HG02759 (cell line): Measurements from ENCODE around the gene HCN3.

Source experiments
- ATAC-seq: cut with Tn5 transposase; IDR thresholded peaks from one replicate; pipeline ENCODE4 v1.9.1; 2021; ENCODE audit warnings: mild to moderate bottlenecking, moderate library complexity; ENCODE audit not compliant: unreplicated experiment

Gene HCN3

DNA sequence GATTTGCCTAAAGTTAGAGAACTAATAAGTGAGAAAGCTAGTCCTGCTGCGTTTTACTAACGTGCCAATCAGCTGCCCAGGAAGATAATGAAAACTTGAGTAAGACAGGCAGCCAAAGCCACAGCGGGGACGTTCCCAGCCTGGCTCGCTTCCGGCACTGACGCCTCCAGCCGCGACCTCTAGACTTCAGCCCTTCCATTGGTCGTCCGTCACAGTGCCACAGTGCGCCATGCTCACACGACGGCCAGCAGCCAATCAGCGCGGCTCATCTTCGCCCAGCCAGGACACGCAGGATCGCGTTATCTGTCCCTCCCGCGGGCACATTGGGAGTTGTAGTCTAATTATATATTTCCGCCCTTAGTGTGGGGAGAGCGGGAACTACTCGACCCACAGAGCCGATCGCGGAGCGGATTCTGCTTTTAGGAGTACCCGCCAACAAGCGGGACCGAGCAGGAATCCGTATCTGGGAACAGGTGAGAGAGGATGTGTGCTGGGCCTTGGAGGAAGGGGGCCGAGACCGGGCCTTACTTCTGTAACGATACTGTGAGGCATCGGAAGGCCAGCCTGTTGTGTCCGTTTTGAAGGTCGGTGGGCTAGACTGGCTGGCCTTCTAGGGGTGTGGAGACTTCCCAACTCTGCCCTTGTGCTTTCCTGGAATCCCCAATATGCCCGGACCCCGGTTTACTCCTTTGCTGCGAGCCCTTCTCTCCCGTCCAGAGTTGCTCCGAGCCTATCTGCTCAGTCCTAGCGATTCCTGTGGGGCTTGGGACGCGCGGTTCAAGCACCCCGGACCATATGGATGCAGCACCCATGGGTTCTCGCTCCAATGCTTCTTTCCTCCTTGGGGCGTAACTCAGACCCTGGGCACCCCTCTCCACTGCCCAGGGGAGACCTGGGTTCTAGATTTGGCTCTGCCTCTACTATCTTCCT is 31.5 kb downstream of the HCN3 start, which contains the start of gene FDPS:
Gene FDPS, plus strand, starts transcription at position 374 of the 930 bp plus-strand sequence. CDS start 924 bp downstream, outside the sequence.
- peak; percentile 96 for ATAC-seq

DNA sequence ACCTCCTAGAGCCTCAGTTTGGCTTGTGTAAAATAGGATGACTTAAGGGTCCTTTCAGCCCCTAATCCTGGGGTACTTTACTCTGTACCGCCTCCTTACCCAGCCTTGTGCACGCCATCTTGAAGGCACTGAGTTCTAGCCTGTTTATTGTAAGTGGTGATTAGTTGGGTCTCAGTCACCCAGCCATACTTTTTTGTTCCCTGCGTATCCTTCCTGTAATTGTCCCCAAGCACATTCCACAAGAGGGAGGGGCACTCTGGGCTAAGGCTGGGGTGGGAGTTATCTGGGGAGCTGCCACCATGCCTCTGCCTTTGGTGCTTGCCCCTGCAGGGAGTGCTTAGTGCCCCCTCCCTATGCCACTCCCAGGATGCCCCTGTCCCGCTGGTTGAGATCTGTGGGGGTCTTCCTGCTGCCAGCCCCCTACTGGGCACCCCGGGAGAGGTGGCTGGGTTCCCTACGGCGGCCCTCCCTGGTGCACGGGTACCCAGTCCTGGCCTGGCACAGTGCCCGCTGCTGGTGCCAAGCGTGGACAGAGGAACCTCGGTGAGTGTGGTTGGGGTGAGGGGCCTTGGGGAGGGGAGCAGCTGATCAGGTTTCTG is 32.3 kb downstream of the HCN3 start:
- ATAC-seq: no peak

DNA sequence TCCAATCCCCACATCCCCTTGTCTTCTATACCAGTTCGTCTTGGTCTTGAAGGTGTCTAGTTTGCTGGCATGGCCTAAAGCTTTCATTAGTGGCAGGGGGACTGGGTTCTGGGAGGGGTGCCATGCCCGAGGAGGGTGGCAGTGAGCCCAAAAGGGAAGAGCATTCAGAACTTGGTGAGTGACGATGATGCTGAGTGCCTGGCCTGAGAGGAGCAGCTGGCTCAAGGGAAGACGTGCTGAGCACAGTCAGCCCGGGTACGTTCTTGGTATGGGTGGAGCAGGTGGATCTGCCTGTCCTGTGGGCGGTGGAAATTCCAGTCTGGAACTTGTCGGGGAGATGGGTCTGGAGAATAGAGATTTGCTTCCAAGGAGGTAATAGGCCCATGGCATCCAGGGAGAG is 36.0 kb downstream of the HCN3 start:
- no peak for ATAC-seq

DNA sequence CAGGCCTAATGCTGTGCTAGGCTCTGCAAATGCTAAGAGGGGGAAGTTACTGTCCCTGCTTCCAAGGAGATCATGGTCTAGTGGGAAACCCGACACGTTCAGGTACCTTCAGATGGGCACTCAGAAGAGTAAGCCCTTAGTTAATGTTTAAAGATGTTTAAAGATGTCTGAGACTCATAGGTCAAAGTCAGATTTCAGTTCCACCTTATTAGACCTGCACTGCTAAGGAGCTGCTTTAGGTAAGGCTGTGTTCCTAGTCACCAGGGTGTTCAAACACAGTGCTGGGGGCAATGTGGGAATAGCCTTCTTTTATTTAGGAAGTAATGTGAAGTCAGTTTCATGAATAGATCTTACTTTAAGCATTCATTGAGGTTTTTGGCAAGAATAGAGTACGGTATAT is 39.7 kb downstream of the HCN3 start:
- no peak for ATAC-seq

DNA sequence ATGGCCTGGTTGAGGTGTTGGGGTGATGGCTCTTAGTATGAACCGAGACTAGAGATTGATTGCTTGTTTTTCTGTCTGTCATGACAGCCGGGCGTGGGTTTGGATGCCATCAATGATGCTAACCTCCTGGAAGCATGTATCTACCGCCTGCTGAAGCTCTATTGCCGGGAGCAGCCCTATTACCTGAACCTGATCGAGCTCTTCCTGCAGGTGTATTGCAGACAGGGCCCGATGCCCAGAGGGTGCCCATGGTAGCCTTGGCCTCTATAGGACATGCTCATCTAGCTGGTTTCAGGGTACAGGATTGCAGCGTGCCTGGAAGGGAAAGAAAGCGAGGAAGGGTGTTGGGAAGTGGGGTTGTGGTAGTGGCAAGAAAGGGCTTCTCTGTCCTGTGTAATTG is 40.8 kb downstream of the HCN3 start:
- ATAC-seq: no peak

DNA sequence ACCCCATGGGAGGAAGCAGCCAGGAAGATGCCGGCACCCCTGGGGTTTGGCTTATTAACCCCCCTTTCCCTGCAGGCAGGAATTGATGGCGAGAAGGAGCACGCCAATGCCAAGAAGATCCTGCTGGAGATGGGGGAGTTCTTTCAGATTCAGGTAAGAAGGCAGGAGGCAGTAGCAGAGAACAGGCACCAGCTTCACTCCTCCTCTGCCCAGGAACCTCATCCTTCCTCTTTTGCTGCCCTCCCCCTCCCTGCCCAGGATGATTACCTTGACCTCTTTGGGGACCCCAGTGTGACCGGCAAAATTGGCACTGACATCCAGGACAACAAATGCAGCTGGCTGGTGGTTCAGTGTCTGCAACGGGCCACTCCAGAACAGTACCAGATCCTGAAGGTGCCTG is 42.3 kb downstream of the HCN3 start:
- no peak for ATAC-seq

DNA sequence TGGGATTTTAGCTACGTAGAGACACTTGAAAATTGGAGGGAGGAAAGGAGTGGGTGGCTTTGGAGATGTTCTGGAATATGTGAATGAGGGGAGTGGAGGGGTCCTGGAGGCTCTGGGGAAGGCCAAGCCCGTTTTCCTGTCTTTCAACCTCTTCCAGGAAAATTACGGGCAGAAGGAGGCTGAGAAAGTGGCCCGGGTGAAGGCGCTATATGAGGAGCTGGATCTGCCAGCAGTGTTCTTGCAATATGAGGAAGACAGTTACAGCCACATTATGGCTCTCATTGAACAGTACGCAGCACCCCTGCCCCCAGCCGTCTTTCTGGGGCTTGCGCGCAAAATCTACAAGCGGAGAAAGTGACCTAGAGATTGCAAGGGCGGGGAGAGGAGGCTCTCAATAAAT is 43.0 kb downstream of the HCN3 start:
- ATAC-seq: no peak

DNA sequence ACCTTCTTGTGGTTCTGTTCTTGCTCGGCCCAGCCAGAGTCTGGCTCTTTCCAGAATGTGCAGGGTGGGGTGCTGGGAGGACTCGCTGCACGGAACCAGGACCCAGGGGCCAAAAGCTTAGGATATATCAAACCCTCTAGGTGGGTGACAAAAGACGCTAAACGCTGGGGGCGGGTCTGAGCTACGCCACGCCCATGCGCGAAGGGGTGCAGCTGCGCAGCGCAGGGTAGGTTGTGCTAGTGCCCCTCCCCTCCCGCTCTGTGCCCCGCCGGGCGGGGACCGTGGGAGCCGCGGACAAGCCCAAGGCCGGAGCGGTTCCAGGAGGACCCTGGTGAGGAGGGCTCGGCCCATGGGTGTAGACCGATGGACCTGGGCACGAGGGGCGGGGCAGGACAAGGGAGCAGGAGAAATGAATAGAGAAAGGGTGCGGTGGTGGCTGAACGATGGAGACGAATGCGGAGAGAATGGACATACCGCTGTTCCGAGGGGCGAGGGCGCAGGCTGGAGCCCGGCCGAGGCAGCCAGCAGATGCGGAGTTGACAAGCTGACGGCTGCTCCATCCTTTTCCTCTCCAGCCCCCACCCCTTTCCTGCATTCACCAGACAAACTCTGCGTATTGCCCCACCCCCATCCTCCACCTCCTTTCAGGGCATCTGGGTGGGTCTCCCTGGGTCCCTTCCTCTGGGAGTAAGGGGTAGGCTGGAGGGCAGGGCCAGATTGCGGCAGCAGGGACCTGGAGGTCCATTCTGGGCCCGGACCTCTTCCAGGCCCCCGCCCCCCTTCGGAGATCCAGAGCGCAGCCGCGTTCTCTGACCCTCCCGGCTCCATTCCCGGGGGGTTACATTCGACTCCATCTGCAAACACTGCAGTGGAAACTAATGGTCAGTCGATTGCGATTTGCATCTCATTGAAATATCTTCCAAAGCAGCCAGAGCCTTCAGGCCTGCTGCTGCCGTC is 43.7 kb downstream of the HCN3 start, which contains the start of gene RUSC1:
Gene RUSC1, plus strand, starts transcription at position 234 of the 957 bp plus-strand sequence. CDS start 880 bp downstream, outside the sequence.
- no peak for ATAC-seq

DNA sequence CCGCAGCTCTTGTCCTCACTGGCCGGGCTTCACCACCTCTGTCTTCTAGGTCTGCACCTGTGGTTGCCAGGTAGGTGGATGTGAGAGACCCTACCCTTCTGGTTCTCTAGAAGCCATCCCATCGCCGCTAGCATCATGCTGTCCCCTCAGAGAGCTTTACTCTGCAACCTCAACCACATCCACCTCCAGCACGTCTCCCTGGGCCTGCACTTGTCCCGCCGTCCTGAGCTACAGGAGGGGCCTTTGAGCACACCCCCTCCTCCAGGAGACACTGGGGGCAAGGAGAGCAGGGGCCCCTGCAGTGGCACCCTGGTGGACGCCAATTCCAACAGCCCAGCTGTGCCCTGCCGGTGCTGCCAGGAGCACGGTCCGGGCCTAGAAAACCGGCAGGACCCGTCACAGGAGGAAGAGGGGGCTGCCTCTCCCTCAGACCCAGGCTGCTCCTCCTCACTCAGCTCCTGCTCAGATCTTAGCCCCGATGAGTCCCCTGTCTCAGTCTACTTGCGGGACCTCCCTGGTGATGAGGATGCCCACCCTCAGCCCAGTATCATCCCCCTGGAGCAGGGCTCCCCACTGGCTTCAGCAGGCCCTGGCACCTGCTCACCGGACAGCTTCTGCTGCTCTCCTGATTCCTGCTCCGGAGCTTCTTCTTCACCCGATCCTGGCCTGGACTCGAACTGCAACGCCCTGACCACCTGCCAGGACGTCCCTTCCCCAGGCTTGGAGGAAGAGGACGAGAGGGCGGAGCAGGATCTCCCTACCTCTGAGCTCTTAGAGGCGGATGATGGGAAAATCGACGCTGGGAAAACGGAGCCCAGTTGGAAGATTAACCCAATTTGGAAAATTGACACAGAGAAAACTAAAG is 44.6 kb downstream of the HCN3 start:
- ATAC-seq: no peak

DNA sequence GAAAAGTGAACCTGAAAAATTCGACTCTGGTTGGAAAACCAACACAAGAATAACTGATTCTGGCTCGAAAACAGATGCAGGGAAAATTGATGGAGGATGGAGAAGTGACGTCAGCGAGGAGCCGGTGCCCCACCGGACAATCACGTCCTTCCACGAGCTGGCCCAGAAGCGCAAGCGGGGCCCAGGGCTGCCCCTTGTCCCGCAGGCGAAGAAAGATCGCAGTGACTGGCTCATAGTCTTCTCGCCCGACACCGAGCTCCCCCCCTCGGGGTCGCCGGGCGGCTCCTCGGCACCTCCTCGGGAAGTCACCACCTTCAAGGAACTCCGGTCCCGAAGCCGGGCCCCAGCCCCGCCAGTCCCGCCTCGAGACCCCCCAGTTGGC is 45.3 kb downstream of the HCN3 start:
- no peak for ATAC-seq

DNA sequence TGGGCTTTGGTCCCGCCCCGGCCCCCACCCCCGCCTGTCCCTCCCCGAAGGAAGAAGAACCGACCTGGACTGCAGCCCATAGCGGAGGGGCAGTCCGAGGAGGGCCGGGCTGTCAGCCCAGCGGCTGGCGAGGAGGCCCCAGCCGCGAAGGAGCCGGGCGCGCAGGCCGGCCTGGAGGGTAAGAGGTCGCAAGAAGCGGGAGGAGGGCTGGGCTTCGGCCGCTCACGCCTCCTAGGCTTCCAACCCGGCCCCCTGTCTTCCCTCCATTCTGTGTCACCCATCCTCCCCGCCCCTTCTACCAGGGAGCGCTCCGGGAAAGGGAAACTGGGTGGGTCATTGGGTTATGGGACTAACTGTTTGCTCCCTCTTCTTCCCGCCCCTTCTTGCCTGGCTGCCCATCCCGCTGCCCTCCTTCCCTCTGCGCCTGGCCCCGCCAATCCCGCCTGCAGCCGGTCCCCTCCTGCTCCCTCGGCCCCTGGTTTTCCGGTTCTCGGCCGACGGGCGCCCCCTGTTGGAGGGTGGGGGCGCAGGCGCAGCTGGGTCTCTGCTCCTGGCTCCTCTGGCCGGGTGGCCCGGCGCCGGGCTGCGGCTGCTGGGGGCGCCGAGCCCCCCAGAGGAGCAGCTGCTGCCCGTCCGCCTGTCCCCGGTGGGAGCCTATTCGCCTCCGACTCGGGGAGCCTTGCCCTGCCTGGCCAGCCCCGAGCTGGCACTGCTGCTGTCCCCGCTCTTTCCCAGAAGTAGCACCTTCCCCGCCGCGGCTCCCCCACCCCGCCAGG is 45.9 kb downstream of the HCN3 start:
- peak; percentile 52 for ATAC-seq

DNA sequence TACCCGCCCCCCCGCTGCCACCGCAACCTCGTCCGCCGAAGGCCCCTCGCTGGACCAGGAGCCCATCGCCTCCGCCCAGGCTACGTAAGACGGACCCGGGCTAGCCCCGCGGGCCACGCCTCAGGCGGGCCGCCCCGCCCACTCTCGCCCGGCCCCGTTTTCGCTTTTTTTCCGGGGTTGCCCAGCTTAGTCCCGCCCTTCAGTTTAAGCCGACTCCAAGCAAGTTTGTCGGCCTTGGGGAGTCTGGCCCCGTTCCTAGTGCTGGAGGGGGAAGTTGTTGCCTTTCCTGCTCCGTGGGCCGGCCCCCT is 46.4 kb downstream of the HCN3 start:
- ATAC-seq: peak; percentile 49

DNA sequence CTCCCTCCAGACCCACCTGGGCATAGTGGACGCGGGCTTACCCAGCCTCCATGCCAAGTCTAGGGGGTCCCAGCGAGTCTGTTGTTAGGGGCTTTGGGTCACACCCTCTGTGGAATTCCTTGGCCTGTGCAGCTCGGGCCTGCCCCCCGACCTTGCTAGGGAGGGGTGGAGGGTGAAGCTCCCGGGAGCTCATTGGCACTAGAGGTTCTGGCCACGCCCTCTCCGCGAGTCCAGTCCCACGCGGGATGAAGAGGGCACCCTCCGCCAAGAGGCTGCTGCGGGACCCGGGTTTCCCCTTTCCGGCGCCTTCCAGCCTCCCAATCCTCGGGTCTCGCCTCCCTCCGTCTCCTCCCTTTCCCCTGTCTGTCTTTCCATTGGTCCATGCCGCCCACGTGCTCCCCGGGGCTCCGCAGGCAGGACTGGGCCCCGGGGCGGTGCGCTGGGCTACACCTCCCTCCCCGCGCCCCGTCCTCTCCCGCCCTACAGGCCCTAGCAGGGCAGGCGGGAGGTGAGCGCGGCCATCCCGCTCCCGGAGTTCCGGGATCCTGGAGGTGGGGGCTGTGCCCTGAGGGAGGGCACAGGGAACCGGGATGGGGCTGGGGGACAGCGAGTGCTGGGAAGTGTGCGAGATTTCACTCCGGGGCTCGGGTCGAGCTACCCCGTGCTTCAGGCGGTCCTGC is 46.9 kb downstream of the HCN3 start:
- peak; percentile 69 for ATAC-seq

DNA sequence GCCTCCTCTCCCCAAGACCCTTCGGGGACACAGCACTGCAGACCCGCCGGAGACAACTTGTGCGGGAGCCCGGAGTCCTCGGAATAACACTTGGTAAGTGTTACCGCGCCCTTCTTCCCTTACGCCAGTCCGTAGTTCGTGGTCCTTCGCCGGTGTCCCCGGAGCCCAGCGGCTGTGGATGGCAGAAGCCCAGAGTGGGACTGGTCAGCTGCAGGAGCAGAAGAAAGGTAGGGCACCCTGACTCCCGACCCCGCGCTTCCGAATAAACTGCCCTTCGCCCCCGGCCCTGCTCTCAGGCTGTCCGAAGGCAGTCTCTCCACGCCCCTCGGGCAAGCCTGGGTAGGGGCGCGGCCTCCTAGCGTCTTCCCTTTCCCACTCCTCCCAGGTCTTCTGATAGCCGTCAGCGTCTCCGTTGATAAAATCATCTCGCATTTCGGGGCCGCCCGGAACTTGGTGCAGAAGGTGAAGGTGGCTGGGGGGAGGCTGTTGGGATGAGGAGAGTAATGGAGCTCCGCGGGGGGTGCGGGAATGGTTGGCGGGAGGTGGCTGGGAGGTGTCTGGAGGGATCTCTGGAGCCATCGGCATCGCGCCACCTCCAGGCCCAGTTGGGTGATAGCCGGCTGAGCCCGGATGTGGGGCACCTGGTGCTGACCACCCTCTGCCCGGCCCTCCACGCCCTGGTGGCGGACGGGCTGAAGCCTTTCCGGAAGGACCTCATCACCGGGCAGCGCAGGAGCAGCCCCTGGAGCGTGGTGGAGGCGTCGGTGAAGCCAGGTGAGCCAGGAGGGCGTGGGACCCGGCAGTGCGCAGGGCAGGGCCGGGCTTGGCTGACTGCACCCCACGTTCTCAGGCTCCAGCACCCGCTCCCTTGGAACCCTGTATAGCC is 47.7 kb downstream of the HCN3 start:
- no peak for ATAC-seq

DNA sequence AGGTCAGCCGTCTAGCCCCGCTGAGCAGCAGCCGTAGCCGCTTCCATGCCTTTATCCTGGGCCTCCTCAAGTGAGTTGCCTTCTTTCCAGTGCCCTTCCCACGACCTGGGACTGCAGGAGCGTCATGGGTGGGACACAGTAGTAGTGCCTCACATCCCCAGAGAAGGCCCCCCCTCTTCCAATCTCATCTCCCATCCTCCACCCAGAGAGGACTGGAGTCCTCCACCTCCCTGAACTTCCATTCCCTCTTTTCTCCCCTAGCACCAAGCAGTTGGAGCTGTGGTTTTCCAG is 48.3 kb downstream of the HCN3 start:
- ATAC-seq: no peak

DNA sequence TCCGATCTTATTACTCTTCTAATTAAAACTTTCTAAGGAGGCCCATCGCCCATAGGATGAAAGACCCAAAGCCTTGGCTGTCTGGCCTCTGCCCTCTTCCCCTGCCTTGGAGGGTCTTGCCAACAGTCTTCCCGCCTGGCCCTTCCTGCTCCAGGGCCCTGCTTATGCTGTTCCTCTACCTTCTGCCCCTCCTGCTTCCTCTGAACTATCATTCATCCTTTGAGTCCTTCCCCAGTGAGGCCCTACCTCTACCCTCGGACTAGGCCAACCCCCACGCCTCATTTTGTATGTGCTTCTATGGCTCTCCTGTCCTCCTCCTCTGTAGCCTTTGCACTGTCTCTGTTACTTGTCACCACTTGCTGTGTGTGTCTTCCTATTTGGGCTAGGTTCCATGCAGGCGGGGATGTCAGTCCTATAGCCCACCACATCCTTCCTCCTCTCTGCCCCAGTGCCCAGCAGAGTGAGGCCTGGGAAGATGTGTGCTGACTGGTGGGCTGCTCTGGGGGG is 48.8 kb downstream of the HCN3 start:
- ATAC-seq: no peak

DNA sequence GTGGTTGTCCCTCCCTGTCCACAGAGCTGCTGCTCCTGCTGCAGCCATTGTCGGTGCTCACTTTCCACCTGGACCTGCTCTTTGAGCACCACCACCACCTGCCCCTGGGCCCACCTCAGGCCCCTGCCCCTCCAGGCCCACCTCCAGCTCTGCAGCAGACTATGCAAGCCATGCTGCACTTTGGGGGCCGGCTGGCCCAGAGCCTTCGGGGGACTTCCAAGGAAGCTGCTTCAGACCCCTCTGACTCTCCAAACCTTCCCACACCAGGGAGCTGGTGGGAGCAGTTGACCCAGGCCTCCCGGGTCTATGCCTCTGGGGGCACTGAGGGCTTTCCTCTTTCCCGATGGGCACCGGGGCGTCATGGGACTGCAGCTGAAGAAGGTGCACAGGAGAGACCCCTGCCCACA is 49.4 kb downstream of the HCN3 start:
- no peak for ATAC-seq

DNA sequence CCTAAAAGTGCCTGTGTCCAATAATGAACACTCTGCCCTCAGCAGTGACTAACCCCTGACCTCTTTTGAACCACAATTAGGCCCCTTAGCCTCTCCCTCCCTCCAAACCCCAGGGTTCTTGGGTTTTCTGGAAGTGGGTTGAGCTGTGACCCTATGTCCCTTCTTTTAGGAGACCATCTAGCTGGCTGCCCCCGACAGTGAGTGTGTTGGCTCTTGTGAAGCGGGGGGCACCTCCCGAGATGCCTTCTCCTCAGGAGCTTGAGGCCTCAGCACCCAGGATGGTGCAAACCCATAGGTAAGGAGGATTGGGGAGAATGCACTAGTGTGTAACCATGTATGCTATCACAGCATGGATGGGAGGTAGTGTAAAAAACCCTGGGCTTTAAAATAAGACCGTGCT is 50.7 kb downstream of the HCN3 start:
- ATAC-seq: no peak
